RWPE2 (cell line): ENCODE results near the gene FCRLA.
A peak's percentile ranks its signal among the peaks of the same experiment; 100 is the strongest.

Experiments used
- ATAC-seq: fragments of 200-7000 bp; cut with Tn5 transposase; 3 replicates; pipeline ENCODE4 v1.9.1; 2021; ENCODE audit warnings: low read depth
- DNase-seq: peaks from one replicate; pipeline ENCODE4 v3.0.0-alpha.2; 2020; ENCODE audit warnings: low spot score
- H3K27ac ChIP-seq: fragments of 450-650 bp; 2 replicates; pipeline ENCODE4 v1.5.1; 2017; ENCODE audit warnings: mild to moderate bottlenecking; ENCODE audit not compliant: poor library complexity, severe bottlenecking
- H3K27me3 ChIP-seq: fragments of 250-450 bp; sonication (Bioruptor Pico); 2 replicates; pipeline ENCODE4 v1.5.1; 2021; ENCODE audit warnings: mild to moderate bottlenecking, moderate library complexity; ENCODE audit not compliant: insufficient read depth, poor library complexity, severe bottlenecking
- H3K36me3 ChIP-seq: fragments of 250-450 bp; sonication (Bioruptor Pico); 2 replicates; pipeline ENCODE4 v1.5.1; 2020; ENCODE audit warnings: low read depth, mild to moderate bottlenecking, moderate library complexity
- H3K4me1 ChIP-seq: fragments of 250-450 bp; sonication (Bioruptor Pico); 2 replicates; pipeline ENCODE4 v1.5.1; 2021; ENCODE audit warnings: mild to moderate bottlenecking, moderate library complexity; ENCODE audit not compliant: insufficient read depth, poor library complexity, severe bottlenecking
- H3K4me3 ChIP-seq: fragments of 250-450 bp; sonication (Bioruptor Pico); 2 replicates; pipeline ENCODE4 v1.5.1; 2021; ENCODE audit warnings: mild to moderate bottlenecking, moderate library complexity; ENCODE audit not compliant: severe bottlenecking
- H3K9me3 ChIP-seq: fragments of 250-450 bp; sonication (Bioruptor Pico); 2 replicates; pipeline ENCODE4 v1.5.1; 2021; ENCODE audit warnings: mild to moderate bottlenecking, moderate library complexity; ENCODE audit not compliant: severe bottlenecking
- TF ChIP-seq, protein P1 (sequence below): fragments of 450-650 bp; IDR thresholded peaks from one replicate; pipeline ENCODE4 v1.5.1; 2017; ENCODE audit warnings: mild to moderate bottlenecking, moderate library complexity; ENCODE audit not compliant: poor library complexity, severe bottlenecking

FCRLA gene

DNA sequence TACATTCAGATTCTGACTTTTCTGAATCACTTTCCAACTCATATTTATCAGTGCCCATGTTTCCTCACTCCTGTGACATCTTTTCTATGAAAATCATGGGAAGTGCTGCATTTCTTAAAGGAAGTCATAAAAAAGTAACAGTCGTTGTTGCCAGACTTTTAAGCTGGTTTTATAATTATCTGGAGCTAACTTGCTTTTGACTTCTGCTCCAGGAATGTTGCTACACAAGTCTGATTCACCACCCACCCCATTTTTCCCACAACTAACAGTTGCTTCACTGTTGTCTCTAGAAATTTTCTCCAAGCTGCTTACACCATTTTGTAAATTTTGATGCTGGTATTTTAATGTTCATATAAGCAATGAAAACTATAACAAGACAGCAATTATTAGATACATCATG is 26.5 kb downstream of the FCRLA start:
- TF ChIP-seq, protein P1, sequence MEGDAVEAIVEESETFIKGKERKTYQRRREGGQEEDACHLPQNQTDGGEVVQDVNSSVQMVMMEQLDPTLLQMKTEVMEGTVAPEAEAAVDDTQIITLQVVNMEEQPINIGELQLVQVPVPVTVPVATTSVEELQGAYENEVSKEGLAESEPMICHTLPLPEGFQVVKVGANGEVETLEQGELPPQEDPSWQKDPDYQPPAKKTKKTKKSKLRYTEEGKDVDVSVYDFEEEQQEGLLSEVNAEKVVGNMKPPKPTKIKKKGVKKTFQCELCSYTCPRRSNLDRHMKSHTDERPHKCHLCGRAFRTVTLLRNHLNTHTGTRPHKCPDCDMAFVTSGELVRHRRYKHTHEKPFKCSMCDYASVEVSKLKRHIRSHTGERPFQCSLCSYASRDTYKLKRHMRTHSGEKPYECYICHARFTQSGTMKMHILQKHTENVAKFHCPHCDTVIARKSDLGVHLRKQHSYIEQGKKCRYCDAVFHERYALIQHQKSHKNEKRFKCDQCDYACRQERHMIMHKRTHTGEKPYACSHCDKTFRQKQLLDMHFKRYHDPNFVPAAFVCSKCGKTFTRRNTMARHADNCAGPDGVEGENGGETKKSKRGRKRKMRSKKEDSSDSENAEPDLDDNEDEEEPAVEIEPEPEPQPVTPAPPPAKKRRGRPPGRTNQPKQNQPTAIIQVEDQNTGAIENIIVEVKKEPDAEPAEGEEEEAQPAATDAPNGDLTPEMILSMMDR: no peak
- peak overlapping the region; percentile 92 for H3K27ac ChIP-seq
- no peak overlapping the region for H3K4me3 ChIP-seq
- H3K4me1 ChIP-seq: peaks cover 57% of the 10 kb centered on the region
- H3K27me3 ChIP-seq: no peaks in the 10 kb centered on the region
- no peak for DNase-seq
- H3K9me3 ChIP-seq: no peaks in the 10 kb centered on the region
- peak; percentile 65 for ATAC-seq
- no peaks in the 10 kb centered on the region for H3K36me3 ChIP-seq

DNA sequence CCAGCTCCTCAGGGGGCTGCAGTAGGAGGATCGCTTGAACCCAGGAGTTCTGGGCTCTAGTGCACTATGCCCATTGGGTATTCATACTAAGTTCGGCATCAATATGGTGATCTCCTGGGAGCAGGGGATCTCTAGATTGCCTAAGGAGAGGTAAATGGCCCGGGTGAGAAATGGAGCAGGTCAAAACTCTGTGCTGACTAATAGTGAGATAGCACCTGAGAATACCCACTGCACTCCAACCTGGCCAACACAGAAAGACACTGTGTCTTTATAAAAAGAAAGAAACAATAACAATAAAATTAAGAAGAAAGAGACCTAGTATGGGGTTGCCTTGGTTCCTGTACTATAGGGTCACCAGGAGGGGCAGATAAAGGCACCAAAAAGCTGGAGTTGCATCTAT is 28.8 kb downstream of the FCRLA start:
- no peak for ATAC-seq
- no peaks in the 10 kb centered on the region for H3K27me3 ChIP-seq
- TF ChIP-seq, protein P1: no peak

DNA sequence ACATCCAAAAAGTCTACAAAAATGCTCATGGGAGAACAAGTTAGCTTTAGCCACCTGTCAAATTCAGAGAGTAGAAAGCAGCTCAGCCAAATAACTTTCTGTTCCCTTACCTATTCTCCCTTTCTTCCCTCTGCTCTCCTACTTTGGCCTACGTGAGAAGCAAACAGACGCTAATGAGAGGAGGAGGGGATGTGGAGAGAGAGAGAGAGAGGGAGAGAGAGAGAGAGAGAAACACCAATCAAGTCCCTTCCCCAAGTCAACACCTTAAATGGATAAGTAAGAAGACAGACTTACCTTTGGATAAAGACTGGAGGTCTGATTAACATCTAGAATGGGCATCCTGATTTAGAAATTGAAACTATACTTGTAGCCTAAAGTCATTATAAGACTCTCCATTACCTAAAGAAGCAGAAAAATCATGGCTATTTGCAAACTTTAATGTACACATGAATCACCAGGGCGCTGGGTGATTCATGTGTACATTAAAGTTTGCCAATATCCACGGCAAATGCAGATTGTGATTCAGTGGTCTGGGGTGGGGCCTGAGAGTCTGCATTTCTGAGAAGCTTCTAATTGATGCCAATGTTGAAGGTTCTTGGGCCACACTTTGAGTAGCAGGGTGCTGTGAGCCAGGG is 29.4 kb downstream of the FCRLA start:
- peak; percentile 63 for ATAC-seq
- peak overlapping the region; percentile 92 for H3K27ac ChIP-seq
- H3K36me3 ChIP-seq: no peaks in the 10 kb centered on the region
- TF ChIP-seq, protein P1: no peak
- no peaks in the 10 kb centered on the region for H3K27me3 ChIP-seq
- no peak overlapping the region for H3K4me3 ChIP-seq
- no peaks in the 10 kb centered on the region for H3K9me3 ChIP-seq
- peaks cover 40% of the 10 kb centered on the region for H3K4me1 ChIP-seq
- DNase-seq: no peak

More for the DNA sequence above, 28.8 kb downstream of the FCRLA start:
- Histone ChIP-seq H3K36me3 (no peaks in the 10 kb centered on the region), H3K4me1 (peaks cover 46% of the 10 kb centered on the region), H3K9me3 (no peaks in the 10 kb centered on the region), H3K27ac (peak overlapping the region; percentile 92), H3K4me3 (no peak overlapping the region)
- DNase-seq: no peak

DNA sequence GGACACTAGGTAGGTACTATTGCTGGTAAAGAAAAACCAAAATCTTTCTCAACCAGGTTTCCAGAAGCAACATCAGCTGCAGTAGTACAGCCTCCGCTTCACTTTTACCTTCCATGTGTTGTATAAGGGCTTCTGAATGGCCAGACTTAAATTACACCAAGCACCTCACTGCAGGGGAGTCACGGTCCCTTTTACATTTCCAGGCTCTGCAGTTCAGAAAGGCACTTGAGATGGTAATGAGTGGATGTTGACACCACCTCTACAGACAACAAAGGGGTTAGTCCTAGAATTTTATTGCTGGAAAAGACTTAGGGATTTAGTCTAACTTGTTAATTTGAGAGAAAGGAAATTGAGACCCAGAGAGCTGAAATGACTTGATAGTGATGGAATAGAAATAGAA is 30.6 kb downstream of the FCRLA start:
- no peaks in the 10 kb centered on the region for H3K9me3 ChIP-seq
- TF ChIP-seq, protein P1: no peak
- H3K27ac ChIP-seq: peak overlapping the region; percentile 92
- ATAC-seq (no peak), DNase-seq (no peak)
- no peaks in the 10 kb centered on the region for H3K36me3 ChIP-seq
- H3K4me3 ChIP-seq: no peak overlapping the region
- H3K4me1 ChIP-seq: peaks cover 39% of the 10 kb centered on the region
- H3K27me3 ChIP-seq: no peaks in the 10 kb centered on the region

DNA sequence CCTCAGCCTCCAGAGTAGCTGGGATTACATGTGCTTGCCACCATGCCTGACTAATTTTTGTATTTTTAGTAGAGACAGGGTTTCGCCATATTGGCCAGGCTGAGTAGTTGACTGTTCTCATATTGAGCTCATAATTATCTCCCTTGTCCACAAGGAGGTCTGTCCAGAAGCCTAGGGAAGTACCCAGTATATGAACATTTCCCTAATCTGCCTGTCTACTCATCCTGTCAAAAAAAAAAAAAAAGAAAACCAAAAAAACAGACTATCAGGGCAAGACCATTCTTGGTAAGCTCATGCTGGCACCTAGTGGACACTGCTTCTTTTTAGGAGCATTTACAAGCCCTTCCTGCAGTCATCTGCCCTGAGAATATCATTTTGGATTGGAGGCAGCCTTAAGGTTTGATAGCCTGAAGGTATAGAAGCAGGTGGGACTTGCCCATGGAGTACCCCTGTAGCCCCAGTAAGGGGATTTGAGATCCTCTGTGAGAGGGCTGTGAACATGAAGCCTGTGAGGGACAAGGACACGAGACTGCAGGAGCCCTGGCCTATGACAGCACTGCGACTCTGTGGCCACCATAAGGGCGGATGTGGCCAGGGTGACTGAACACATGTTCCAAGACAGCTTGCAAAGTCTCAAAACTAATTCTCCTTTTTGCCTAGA is 31.7 kb downstream of the FCRLA start:
- Histone ChIP-seq H3K36me3 (no peaks in the 10 kb centered on the region), H3K27me3 (no peaks in the 10 kb centered on the region), H3K9me3 (no peaks in the 10 kb centered on the region), H3K4me1 (peaks cover 30% of the 10 kb centered on the region), H3K4me3 (no peak overlapping the region), H3K27ac (no peak overlapping the region)
- ATAC-seq: peak; percentile 70
- TF ChIP-seq, protein P1: peak; percentile 83
- DNase-seq: no peak
